CD4-positive, alpha-beta T cell (primary cell): ENCODE data around the gene HCN1. TPM values are rescaled to one million over a fixed set of nuclear protein-coding genes. Genes with fewer than 3 reads are reported as not detected.
A peak's percentile ranks its signal among the peaks of the same experiment; 100 is the strongest.

ENCODE experiments used
- ATAC-seq: fragments of 200-7000 bp; cut with Tn5 transposase; one replicate; pipeline ENCODE4 v1.10.0; 2022; ENCODE audit warnings: mild to moderate bottlenecking; ENCODE audit not compliant: poor library complexity
- CTCF ChIA-PET: fragments of 350-600 bp; sonication (Branson Sonifier 250); formaldehyde crosslinking; loops from one replicate; lab custom pipeline; 2021; ENCODE audit warnings: antibody characterized with exemption, inconsistent platforms; lab: Charles Lee
- POLR2A ChIA-PET: fragments of 350-600 bp; sonication (Branson Sonifier 250); formaldehyde crosslinking; loops from one replicate; lab custom pipeline; 2021; ENCODE audit warnings: antibody characterized with exemption, inconsistent platforms; lab: Charles Lee
- DNase-seq, 14 experiments: peaks; one replicate each; pipeline ENCODE4 v3.0.0-alpha.2; 2013 to 2020; ENCODE audit warnings: mixed read lengths in 2 of 14
- H3K27ac ChIP-seq, 2 donors: one replicate each; pipeline versions ENCODE4 v1.5.1 to v1.7.0; 2013; ENCODE audit warnings: low read length in 2 of 2, low read depth in 1 of 2, mild to moderate bottlenecking in 1 of 2
- H3K27me3 ChIP-seq, 2 experiments: 1 replicate in 1 of 2; 2 replicates in 1 of 2; pipeline versions ENCODE4 v1.6.1 to v1.7.0; 2013; ENCODE audit warnings: low read length in 2 of 2, control low read depth in 1 of 2, mild to moderate bottlenecking in 1 of 2, moderate library complexity in 1 of 2; ENCODE audit not compliant: insufficient read depth in 2 of 2, control insufficient read depth in 1 of 2
- H3K36me3 ChIP-seq: one replicate; pipeline ENCODE4 v1.6.1; 2013; ENCODE audit warnings: low read length, control low read depth; ENCODE audit not compliant: insufficient read depth
- H3K4me1 ChIP-seq: one replicate; pipeline ENCODE4 v1.6.1; 2013; ENCODE audit warnings: low read length, control low read depth; ENCODE audit not compliant: insufficient read depth
- H3K4me3 ChIP-seq: one replicate; pipeline ENCODE4 v1.5.1; 2013; ENCODE audit warnings: mild to moderate bottlenecking, low read length, moderate library complexity
- H3K9me3 ChIP-seq, 2 experiments: 1 replicate in 1 of 2; 2 replicates in 1 of 2; pipeline versions ENCODE4 v1.6.1 to v1.7.0; 2013; ENCODE audit warnings: low read length in 2 of 2, mild to moderate bottlenecking in 2 of 2, control low read depth in 1 of 2, moderate library complexity in 1 of 2; ENCODE audit not compliant: control insufficient read depth in 1 of 2, insufficient read depth in 1 of 2
- H3K27ac Mint-ChIP-seq: one replicate; pipeline ENCODE4 v1.8.0; 2020; ENCODE audit warnings: mixed read lengths
- H3K27me3 Mint-ChIP-seq: one replicate; pipeline ENCODE4 v1.8.0; 2021; ENCODE audit warnings: mixed read lengths
- H3K36me3 Mint-ChIP-seq: one replicate; pipeline ENCODE4 v1.8.0; 2021; ENCODE audit warnings: low read depth, mixed read lengths
- H3K4me1 Mint-ChIP-seq: one replicate; pipeline ENCODE4 v1.8.0; 2021; ENCODE audit warnings: low read depth, mixed read lengths
- H3K4me3 Mint-ChIP-seq: one replicate; pipeline ENCODE4 v1.8.0; 2020; ENCODE audit warnings: mild to moderate bottlenecking, mixed read lengths
- H3K9me3 Mint-ChIP-seq: one replicate; pipeline ENCODE4 v1.8.0; 2020; ENCODE audit warnings: mixed read lengths
- CTCF ChIP-seq: fragments of 200-600 bp; IDR thresholded peaks from one replicate; pipeline ENCODE4 v1.8.0; 2022; ENCODE audit warnings: antibody characterized with exemption, mild to moderate bottlenecking
- intact Hi-C, 2 experiments: fragments of 100-400 bp; cut with DNase I in 1 of 2; cut with micrococcal nuclease in 1 of 2; formaldehyde crosslinking; loops; one replicate each; pipeline versions ENCODE4 v1.15.1 to v1.9.0; 2023 to 2025; cut with DNase I, micrococcal nuclease
- polyA plus RNA-seq, 2 donors: library from polyadenylated mRNA; unstranded; fragments of 120-200 nt; gene quantifications; one replicate each; pipeline ENCODE4 v1.2.1, GENCODE V29; 2013
- total RNA-seq, 174 experiments: library from RNA in 2 of 174; stranded (reverse) in 2 of 174; gene quantifications; one replicate each; pipeline ENCODE4 v1.2.3 and lab custom pipeline; 2021 to 2026

Gene HCN1
- total RNA-seq (not detected), total RNA-seq (lab: John Stamatoyannopoulos, UW) (0 to 0.10 (median 0) reads per million in 172 experiments)
- not detected for polyA plus RNA-seq (2013, experiment 1 of 2)
- 0.03 TPM for polyA plus RNA-seq (2013, experiment 2 of 2)

DNA sequence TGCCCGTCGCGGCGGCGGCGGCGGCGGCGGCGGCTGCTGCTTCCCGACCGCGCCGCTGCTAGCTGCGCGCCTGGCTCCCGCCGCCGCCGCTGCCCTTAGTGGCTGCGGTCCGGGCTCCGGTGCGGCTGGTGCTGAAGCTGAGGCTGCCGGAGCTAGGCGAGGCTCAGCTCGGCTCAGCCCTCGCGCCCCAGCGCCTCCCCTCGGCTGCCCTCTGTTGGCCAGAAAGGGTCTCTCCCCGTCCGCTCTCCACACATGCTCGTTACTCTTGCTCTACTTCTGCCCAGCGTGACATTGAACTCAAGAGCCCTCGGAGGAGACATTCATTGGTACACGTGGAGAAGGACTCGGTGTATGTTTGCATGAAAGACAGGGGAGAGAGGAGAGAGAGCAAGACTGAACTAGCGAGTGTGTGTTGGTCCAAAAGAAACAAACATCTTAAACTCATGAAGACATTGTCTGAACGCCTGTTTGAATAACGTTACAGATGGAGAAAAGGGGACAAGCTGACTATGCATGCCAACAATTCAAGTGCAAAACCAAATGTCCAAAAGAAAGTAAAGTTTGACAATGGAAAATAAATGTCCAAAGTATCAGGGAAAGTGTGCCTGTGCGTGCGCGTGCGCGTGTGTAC lies at the start of gene HCN1:
Gene HCN1, minus strand, starts transcription at position 175 of the 631 bp plus-strand sequence.
- peaks cover 3% of the 10 kb centered on the region for H3K4me1 Mint-ChIP-seq
- Histone ChIP-seq H3K4me1 (no peaks in the 10 kb centered on the region), H3K36me3 (no peaks in the 10 kb centered on the region), H3K9me3 (peaks cover 0 to 20% of the 10 kb centered on the region in 2 experiments), H3K4me3 (no peak within 1 kb of the TSS), H3K27ac (no peak within 1 kb of the TSS), H3K27me3 (peaks cover 19 to 24% of the 10 kb centered on the region in 2 experiments)
- TF ChIP-seq CTCF, result no peak
- peaks cover 33% of the 10 kb centered on the region for H3K27me3 Mint-ChIP-seq
- H3K36me3 Mint-ChIP-seq, result no peaks in the 10 kb centered on the region
- POLR2A ChIA-PET, result no interaction called here
- no peak within 1 kb of the TSS for H3K27ac Mint-ChIP-seq
- peaks cover 4% of the 10 kb centered on the region for H3K9me3 Mint-ChIP-seq
- no peak within 1 kb of the TSS for H3K4me3 Mint-ChIP-seq
- intact Hi-C loops, result no loop called here
- ATAC-seq (no peak), DNase-seq (peak in 2 of 14 experiments; percentile 1 to 5)
- CTCF ChIA-PET, result no interaction called here

GRCh38 chr5:45741110-45741509 lies 44.9 kb upstream of the HCN1 start:
- peaks cover 8% of the 10 kb centered on the region for H3K9me3 Mint-ChIP-seq
- Histone ChIP-seq H3K27ac (no peak overlapping the region), H3K4me1 (no peaks in the 10 kb centered on the region), H3K9me3 (peaks cover 0 to 6% of the 10 kb centered on the region in 2 experiments), H3K36me3 (no peaks in the 10 kb centered on the region), H3K4me3 (no peak overlapping the region), H3K27me3 (no peaks in the 10 kb centered on the region)
- H3K27me3 Mint-ChIP-seq, result no peaks in the 10 kb centered on the region
- TF ChIP-seq CTCF, result no peak
- no peak overlapping the region for H3K4me3 Mint-ChIP-seq
- ATAC-seq (no peak), DNase-seq (no peak)
- ChIA-PET POLR2A (no interaction called here), CTCF (no interaction called here)
- intact Hi-C loops, result no loop called here
- H3K27ac Mint-ChIP-seq, result no peak overlapping the region
- no peaks in the 10 kb centered on the region for H3K4me1 Mint-ChIP-seq
- H3K36me3 Mint-ChIP-seq, result no peaks in the 10 kb centered on the region

DNA sequence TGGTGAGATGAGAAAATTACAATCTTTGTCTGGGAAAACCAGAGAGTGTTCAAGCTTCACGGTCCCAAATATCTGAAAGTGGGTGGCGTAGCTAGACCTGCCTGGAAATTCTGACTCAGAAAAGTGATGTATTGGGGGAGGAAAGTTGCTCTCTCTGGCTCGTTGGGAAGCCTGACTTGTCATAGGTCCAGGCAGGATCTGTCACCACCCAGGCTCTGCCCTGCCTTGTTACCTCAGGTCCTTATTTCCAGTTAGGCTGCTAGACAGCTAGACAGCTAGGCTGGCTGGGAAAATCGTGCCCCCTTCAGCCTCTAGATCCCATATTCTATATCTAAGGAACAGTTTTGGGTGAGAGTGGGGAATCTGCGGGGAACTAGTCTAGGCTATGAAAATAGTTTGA lies 41.0 kb upstream of the HCN1 start:
- intact Hi-C loops, result no loop called here
- Histone ChIP-seq H3K27me3 (no peaks in the 10 kb centered on the region), H3K36me3 (no peaks in the 10 kb centered on the region), H3K27ac (no peak overlapping the region), H3K4me3 (no peak overlapping the region), H3K4me1 (no peaks in the 10 kb centered on the region), H3K9me3 (peaks cover 0 to 11% of the 10 kb centered on the region in 2 experiments)
- no peak overlapping the region for H3K4me3 Mint-ChIP-seq
- no peak for DNase-seq
- CTCF ChIA-PET, result no interaction called here
- no peak for ATAC-seq
- no peak overlapping the region for H3K27ac Mint-ChIP-seq
- no peaks in the 10 kb centered on the region for H3K4me1 Mint-ChIP-seq
- peaks cover 10% of the 10 kb centered on the region for H3K9me3 Mint-ChIP-seq
- H3K27me3 Mint-ChIP-seq, result no peaks in the 10 kb centered on the region
- no peaks in the 10 kb centered on the region for H3K36me3 Mint-ChIP-seq
- TF ChIP-seq CTCF, result no peak
- POLR2A ChIA-PET, result no interaction called here
